HG03139 (cell line): ENCODE data around the gene OBP2A.
A peak's percentile ranks its signal among the peaks of the same experiment; 100 is the strongest.
"Not testable (repeated sequence)": the region's sequence is repeated elsewhere in the genome, so short reads cannot be mapped to it uniquely, and the experiment has no call there.

Source experiments
- ATAC-seq: cut with Tn5 transposase; IDR thresholded peaks from one replicate; pipeline ENCODE4 v1.9.1; 2021; ENCODE audit not compliant: unreplicated experiment

OBP2A gene, protein sequence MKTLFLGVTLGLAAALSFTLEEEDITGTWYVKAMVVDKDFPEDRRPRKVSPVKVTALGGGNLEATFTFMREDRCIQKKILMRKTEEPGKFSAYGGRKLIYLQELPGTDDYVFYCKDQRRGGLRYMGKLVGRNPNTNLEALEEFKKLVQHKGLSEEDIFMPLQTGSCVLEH

DNA sequence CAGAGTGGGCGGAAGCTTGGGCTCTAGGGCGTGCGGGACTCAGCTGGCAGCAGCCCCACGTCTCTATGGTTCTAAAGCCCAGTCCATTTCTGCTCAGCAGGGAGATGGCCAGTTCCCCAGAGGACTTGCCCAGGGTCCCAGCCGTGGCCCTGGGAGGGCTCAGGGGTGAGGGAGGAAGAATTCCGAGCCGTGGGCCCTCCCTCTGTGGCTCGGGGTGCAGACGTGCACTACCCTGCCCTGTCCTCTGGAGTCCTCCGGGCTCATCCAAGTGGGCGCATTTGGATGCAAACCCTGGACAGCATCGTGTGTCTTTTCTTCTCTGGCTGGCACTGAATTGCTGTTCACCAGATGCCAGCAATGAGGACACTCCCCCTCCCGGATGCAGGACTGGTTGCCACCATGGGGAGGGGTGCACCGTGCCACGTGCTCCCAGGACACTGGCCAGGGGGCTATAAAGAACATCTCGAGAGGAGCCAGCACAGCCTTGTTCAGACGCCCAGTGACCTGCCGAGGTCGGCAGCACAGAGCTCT, at the start of gene OBP2A:
Gene OBP2A, plus strand, starts transcription at position 481 of the 531 bp plus-strand sequence. CDS start 55 bp downstream, outside the sequence.
- not testable (repeated sequence) for ATAC-seq

DNA sequence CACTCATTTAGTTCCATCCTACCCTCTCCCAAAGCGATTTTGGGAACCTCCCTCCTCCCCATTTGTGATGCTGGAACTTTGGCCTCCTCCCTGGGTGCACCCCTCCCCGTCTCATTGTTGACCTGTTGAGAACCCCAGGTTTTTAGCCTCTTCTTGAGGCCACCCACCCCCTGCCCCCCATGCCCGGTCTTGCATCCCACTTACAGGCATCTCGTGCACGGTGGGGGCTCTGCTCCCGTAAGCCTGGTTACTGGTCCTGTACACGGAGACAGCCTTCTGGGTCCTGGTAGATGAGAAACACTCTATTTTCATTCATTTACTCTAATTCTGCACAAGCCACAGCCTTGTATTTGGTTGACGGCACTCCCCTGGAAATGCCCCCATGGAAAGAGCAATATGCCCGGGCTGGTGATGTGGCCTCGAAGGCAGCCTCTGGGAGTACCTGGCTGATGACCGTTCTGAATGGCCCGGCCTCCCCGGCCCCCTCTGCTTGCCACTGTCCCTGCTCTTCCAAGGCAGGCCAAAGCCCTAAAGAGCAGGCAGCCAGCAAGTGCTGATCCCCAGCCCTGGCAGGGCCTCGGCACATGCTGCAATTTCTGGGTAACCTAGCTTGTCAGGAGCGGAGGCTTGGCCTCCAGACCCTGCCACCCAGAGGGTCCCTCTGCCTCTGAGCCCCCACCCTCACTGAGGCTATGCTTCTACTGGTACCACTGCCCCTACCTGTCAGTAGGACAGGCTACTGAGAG, 47.4 kb upstream of the OBP2A start:
- ATAC-seq: no peak

DNA sequence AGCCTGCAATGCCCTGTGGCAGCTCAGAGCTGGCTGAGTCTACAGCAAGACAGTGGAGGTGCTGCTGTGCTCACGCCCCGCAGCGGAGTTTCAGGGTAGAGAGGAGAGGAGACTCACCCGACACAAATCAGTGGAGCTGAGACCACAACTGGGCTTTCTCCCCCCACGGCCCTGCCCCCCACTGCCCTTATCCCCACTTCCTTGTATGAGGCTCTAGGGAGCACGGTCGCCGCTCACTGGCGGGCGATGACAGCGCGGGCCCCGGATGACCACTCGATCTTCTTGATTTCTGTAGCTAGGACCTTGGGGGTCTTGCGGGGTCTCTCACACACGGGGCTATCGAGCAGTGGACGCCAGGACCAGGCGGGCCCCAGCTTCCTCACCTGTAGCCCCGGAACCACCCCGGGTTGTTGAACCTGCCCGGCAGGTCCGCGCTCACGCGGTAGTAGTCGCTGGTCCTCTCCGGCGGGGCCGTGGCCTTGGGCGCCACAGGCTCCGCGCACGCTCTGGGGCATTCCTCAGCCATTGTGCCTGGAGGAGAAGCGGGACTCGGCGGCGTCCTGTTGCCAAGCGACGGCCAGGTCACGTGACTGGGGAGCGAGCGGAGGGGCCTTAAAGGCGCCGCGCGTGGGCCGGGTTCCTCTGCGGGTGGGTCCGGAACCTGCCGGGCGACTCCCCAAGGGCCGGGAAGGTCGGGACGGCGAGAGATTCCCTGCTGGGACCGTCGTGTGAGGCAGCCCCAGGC, 46.4 kb upstream of the OBP2A start:
- ATAC-seq: no peak

DNA sequence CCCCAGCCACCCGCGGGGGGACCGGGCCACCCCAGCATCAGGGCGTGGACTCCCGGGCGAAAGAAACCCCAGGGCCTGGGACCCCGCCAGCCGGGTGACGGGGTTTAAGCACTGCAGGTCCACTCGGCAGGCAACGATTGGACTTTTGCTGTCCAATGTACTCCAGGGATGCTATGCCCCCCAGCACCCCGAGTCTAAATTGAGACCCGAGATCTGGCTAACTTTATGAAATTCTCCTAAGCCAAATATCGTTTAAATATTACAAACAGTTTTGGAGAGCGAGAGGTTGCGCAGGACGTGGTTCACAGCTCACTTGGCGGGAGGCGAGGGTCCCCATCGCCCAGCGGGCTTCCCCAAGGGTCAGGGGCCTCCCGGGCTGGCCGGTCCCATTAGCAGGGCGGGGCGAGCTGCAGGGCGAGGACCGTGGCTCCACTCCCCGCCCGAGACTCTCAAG, 45.8 kb upstream of the OBP2A start:
- no peak for ATAC-seq

DNA sequence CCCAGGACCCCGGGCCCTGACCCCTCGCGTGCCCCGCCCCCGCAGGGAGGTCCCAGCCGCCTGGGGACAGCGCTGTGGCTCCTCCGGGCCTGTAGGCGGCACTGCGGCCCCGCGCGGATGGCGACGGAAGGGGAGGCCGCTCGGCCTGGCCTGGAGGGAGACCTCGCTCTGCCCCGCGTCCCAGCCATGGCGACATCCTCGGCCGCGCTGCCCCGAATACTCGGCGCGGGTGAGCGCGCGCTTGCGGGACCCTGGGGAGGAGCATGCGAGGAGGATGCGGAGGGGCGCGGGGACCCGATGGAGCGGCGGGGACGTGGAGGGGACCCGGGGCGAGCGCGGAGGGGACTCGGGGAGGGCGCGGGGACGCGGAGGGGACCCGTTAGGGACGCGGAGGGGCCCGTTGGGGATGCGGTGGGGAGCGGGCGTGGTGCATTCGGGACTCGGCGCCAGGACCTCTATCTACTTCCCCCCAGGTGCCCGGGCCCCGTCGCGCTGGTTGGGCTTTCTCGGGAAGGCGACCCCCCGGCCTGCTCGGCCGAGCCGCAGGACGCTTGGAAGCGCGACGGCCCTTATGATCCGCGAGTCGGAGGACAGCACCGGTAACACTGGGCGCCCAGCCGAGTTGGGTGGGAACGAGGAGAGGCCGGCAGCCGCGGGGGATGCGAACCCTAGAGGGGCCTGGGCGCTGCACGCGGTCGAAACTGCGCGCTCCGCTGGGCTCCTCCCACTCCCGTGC, 45.2 kb upstream of the OBP2A start, which contains the start of gene MRPS2:
Gene MRPS2, plus strand, starts transcription at position 158 of the 736 bp plus-strand sequence. Its CDS starts 29 bp downstream, at position 187.
- ATAC-seq: peak; percentile 72

DNA sequence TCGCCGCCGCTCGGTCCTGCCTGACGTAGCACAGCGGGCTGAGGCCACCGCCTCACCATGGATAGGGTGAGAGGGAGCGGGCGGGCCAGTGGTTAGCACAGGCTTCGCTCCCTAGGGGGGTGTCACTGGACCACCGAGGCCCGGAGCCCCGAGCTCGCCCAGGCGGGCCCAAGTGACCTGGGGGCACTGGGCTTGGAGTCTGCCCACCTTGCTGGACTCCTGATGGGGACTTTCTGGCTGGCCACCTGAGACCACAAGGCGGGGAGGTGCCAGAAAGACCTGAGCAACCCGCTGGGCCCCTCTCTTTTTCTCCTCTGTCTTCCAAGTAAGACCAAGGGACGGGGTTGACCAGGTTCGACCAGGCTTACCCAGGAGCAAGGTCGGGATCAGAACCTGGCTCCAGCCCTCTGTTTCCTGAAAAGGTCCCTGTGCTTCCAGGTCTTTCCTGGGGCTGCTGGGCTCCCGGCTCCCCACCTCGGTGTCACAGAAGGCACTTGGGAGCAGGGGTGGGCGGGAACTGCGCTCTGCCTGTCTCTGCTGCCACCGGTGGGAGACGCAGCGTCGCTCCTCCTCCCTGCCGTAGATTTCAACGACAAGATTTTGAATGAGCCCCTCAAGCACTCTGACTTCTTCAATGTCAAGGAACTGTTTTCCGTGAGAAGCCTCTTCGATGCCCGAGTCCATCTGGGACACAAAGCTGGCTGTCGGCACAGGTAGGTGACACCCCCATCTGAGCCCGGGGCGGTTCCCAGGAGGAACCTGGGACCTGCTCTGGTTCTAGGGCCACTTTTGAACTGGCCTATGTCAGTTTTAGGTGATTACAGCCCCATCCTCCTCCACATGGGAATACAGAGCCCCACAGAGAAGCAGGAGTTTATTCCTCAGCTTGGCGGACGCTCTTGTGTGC, 44.4 kb upstream of the OBP2A start:
- ATAC-seq: no peak

DNA sequence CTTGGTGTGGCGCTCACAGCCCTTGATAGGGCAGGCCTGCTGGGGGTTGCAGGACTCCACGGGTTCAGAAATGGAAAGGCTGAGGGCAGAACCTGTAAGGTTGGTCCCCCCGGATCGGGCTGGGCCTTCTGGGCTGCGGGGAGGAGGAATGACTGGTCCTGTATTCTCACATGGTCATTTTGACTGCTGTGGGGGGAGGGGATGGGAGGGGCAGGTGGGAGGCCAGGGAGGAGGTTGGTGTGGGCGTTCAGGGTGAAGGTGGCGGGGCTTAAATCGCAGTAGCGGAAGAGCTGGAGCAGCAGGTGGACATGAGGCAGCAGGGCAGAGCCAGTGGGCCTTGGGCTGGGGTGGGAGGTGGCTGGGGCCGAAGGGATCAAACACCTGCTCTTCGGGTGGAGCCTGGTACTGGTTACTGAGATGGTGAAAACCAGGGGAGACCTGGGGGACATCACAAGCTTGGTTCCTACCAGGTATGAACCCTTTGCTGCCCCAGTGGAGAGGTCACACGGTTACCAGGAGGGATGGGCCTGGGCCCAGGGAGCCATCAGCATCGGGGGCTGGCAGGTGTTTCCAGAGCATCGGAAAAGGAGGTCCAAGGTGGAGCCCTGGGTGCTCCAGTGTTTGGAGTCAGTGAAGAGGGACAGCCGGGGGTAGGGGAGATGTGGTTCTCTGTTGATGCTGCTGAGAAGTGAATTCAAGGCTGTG, 43.6 kb upstream of the OBP2A start:
- ATAC-seq: no peak

DNA sequence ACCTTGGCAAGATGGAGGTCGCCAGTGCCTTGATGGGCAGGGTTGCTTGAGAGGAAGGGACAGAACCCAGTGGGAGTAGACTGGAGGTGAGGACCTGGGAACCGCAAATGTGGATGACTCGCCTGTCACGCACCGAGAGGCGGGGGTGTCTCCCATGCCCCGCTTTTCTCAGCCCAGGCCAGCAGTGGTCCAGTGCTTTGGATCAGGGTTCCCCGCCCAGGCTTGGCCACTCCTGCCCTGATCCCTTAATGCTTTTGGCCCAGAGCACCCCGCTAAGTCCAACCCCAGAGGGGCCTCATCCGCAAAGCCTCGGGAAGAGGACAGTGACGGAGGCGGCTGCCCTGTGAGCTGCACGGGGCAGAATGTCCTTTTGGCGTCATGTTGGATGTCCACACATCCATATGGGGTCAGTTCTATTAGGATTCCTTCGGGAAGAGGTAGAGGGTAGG, 43.0 kb upstream of the OBP2A start:
- ATAC-seq: no peak

DNA sequence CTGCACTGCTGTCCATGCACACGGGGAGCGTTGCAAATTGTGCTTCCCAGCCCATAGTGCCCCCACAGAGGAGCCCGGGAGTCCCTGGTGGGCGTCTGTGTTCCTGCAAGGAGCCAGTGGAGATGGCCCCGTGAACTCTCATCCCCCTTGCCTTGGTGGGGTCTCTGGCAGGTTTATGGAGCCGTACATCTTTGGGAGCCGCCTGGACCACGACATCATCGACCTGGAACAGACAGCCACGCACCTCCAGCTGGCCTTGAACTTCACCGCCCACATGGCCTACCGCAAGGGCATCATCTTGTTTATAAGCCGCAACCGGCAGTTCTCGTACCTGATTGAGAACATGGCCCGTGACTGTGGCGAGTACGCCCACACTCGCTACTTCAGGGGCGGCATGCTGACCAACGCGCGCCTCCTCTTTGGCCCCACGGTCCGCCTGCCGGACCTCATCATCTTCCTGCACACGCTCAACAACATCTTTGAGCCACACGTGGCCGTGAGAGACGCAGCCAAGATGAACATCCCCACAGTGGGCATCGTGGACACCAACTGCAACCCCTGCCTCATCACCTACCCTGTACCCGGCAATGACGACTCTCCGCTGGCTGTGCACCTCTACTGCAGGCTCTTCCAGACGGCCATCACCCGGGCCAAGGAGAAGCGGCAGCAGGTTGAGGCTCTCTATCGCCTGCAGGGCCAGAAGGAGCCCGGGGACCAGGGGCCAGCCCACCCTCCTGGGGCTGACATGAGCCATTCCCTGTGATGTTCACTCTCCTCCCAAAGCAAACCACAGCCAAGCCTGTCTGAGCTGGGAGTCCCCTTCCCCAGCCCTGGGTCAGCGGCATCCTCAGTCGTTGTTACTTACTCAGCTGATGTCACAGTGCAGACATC, 42.3 kb upstream of the OBP2A start:
- ATAC-seq: no peak

DNA sequence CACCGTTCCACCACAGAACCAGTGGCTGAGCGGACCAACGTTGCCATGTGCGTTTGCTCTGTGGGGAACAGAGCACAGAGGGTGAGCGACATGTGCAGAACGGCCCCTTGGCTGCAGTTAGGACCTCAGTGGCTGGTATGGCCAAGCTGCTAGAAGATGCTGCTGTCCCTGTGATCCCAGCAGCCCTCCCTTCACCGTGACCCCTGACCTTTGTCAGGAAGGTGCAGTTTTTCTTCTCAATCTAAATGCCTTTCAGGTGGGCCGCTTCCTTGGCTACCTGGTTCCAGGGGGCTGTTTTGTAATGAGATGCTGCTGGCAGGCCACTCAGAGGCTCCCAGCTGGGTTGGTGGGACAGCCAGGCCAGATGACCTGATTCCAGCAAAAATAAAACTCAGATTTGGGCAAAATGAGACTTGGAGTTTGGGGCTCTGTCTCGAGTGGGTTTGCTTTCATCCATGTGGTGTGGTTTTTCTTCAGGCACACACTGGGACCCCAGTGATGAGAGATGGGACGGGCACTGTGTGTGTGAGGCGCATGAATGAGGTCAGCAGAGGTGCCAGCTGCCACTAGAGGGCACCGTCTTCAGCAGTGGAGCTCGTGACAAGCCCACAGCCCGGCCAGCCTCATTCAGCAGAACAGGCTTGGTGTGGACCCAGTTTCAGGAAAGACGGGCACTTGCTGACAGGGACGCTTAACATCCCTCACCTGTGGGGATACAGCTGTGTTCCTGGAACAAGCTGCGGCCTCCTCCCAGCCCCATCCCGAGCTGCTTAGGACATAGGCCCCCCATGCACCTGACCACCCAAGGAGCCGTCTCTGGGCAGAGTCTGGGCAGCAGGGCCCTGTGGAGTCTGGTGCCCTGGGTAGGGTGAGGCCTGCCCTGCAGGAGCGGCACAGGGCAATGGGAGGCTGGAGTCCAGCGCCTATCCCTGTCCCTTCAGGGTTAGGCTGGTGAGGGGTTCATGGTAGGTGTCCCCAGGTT, 41.4 kb upstream of the OBP2A start:
- ATAC-seq: no peak

DNA sequence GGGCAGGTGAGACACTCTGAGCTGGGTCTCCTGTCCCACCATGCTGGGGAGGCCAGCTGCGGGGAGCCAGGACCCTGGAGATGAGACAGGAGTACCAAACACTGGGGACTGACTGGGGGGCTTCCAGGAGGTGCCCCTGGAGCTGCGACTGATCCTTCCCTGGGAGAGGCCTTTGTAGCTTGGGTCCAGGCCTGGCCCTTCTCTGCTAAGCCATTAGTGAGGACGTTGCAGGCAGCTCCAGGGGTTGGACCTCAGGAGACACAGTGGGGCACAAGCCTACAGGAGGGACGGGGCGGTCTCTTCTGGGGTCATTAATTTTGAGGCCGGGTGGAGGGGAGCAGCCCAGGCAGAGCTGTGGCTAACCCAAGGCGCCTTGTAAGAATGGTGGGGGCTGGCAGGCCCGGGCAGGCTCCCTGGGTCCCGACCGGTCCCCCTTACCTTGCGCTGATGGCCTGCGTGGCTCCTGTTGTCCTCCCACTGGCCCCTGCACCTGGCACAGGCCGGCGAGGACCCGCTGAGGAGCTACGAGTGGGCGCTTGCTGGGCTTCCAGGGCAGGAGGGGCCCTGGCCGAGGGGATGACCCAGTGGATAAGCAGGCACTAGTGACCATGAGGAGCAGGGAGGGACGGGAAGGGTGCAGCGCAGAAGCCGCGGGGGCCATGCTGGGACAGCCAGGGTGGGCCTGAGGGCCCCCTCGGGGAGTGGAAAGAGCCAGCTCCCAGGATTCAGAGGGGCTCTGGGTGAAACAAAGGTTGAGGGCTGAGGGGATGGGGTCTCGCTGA, 40.3 kb upstream of the OBP2A start:
- ATAC-seq: no peak

DNA sequence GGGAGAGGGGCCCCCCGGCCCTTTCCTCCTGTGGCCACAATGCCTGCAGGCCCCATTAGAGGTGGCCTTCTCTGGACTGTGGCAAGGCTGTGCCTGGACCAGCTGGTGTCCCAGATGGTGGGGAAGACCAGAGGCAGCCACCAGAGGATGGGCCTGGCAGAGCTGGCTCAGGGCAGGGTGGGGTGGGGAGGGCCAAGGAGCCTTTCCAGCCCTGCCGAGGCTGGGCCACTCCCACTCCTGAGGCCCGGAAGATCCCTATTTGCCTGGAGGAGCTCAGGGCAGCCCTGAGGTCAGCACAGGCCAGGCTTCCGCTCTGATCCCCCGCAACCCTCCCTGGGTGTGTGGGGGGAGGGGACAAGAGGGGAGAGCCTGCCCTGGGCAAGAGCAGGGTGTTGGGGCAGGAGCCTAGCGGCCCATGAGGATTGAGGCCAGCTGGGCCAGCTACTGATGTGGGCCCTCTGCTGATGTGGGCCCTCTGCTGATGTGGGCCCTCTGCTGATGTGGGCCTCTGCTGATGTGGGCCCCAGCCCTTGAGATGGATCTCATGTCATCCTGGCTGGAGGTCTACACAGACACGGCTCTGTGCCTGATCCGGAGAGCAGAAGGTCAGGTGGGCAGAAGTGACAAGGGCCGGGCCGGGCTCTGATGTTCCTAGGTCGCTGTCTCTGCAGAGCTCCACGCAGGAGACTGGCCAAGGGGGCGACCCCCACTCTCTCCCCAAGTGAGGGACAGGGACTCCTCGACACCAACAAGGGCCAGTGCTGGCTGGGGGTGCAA, 39.4 kb upstream of the OBP2A start:
- no peak for ATAC-seq

DNA sequence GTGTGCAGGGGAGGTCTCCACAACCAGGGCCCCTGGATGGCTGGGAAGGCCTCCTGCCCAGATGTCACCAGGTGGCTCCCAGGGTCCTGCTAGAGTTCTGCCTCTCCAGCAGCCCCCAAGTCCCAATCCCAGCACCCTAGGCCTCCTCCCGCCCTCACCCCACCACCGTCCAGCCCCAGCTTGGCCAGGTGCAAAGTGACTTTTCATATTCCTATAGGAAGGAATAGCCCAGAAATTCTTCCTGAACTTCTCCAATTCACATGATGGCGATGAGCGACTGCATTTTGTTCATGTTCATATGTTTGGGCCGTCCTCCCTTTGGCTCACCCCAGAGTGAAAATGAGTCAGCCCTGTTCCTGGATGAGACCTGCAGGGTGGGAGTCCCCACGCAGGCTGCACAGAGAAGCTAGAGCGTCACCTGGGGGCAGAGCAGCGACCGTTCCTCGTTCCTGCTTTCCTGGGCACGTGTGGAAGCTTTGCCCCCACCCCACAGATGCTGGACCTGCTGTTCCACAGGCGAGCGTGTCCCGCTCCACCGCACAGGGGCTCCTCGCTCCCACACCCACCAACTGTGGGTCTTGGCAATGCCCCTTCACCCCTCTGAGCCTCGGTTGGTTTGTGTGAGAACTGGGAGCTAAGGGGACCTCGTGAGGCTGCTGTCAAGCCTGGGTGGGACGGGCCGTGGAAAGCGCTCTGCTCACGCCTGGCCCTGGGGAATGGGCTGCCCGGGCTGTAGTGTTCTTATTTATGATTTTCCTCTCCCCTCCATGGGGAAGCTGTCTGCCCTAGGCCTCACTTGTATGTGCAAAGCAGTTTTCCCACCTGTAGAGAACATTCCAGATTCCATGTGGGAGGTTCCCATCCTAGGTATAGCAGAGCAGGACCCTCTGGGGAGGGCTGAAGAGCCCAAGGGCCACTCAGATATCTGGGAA, 38.6 kb upstream of the OBP2A start:
- no peak for ATAC-seq

DNA sequence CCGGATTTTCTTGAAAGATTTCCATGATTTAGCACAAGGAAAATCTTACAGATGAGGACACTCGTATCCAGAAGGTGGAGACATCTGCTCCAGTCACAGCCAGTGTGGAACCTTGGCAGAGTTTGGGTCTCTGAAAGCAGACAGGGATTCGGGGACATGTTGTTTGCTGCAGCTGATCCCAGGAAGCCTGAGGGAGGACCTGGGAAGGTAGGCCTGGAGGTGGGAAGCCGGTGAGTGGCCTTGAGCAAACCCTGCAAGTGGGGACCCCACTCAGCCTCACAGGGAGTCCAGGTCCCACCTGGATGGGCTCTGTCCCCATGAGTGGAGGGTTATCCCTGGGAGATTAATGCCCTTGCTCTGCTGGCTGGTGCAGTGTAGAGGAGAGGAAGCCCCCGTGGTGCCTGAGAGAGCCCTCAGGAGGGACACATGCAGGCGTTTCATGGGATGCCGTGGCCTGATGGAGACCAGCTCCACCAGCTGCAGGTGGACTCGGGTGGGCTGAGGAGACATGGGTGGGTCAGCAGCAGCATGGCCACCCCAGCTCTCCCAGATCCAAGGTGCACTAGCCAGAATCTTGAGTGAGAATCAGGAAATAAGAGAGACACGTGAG, 37.6 kb upstream of the OBP2A start:
- ATAC-seq: no peak
